Measurements from ENCODE around the gene SLC12A1. TPM values are rescaled to one million over a fixed set of nuclear protein-coding genes. Genes with fewer than 3 reads are reported as not detected.

Gene SLC12A1
- total RNA-seq, 1 experiment from 2014 or later: not detected

DNA sequence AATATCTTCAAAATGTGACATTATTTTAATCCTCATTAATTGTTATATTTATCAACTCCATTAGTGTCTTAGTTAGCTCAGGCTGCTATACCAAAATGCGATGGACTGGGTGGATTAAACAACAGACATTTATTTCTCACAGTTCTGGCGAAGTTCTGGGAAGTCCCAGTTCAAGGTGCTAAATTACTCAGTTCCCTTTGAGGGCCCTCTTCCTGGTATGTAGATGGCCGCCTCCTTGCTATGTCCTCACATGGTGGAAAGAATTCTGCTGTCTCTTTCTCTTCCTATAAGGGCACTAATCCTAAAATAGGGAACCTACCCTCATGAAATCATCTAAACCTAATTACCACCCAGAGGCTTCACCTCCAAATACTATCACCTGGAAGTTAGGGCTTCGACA, 86.4 kb downstream of the SLC12A1 start:
- Histone ChIP-seq H3K36me3 (ENCODE audit: control insufficient read depth, insufficient read depth, low read length) (no peaks in the 10 kb centered on the region), H3K27ac (ENCODE audit: low read length) (no peak overlapping the region), H3K27me3 (ENCODE audit: control insufficient read depth, insufficient read depth, low read length) (no peaks in the 10 kb centered on the region), H3K4me3 (ENCODE audit: low read depth in 2 of 2, low read length in 2 of 2) (no peak overlapping the region), H3K9me3 (ENCODE audit: control insufficient read depth, insufficient read depth, low read depth, low read length) (no peaks in the 10 kb centered on the region), H3K4me1 (ENCODE audit: control insufficient read depth, insufficient read depth, low read length) (no peaks in the 10 kb centered on the region)
- no TSS peak for BruUV-seq (replicated peaks)
- DNase-seq (ENCODE audit: low read depth, low spot score) (no peak), ATAC-seq (no peak)
- intact Hi-C loops (cut with micrococcal nuclease; ENCODE audit: unreplicated experiment): no loop called here
- ChIA-PET CTCF (no interaction called here), POLR2A (interaction anchor here (0.5 to 0.6 kb wide), 2 partner anchors 29 to 39 kb away, joined by 3 to 9 read pairs; partner anchors contain the start of gene DUT)
- in situ Hi-C loops (cut with HindIII; ENCODE audit: low pct_unique_long_range_greater_than_20kb, low sequenced_read_pairs): no loop called here
- TF ChIP-seq, protein P1, sequence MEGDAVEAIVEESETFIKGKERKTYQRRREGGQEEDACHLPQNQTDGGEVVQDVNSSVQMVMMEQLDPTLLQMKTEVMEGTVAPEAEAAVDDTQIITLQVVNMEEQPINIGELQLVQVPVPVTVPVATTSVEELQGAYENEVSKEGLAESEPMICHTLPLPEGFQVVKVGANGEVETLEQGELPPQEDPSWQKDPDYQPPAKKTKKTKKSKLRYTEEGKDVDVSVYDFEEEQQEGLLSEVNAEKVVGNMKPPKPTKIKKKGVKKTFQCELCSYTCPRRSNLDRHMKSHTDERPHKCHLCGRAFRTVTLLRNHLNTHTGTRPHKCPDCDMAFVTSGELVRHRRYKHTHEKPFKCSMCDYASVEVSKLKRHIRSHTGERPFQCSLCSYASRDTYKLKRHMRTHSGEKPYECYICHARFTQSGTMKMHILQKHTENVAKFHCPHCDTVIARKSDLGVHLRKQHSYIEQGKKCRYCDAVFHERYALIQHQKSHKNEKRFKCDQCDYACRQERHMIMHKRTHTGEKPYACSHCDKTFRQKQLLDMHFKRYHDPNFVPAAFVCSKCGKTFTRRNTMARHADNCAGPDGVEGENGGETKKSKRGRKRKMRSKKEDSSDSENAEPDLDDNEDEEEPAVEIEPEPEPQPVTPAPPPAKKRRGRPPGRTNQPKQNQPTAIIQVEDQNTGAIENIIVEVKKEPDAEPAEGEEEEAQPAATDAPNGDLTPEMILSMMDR (IDR thresholded peaks at IDR 0.05): no peak
- TF ChIP-seq SIN3A (IDR thresholded peaks at IDR 0.05; ENCODE audit: borderline replicate concordance, insufficient read depth, low read depth, low read length) (no peak), POLR2AphosphoS5 (IDR thresholded peaks at IDR 0.05; ENCODE audit: low read depth, low read length) (no peak), TCF7L2 (IDR thresholded peaks at IDR 0.05; ENCODE audit: low read depth, low read length) (no peak)
- TF ChIP-seq, protein P2, sequence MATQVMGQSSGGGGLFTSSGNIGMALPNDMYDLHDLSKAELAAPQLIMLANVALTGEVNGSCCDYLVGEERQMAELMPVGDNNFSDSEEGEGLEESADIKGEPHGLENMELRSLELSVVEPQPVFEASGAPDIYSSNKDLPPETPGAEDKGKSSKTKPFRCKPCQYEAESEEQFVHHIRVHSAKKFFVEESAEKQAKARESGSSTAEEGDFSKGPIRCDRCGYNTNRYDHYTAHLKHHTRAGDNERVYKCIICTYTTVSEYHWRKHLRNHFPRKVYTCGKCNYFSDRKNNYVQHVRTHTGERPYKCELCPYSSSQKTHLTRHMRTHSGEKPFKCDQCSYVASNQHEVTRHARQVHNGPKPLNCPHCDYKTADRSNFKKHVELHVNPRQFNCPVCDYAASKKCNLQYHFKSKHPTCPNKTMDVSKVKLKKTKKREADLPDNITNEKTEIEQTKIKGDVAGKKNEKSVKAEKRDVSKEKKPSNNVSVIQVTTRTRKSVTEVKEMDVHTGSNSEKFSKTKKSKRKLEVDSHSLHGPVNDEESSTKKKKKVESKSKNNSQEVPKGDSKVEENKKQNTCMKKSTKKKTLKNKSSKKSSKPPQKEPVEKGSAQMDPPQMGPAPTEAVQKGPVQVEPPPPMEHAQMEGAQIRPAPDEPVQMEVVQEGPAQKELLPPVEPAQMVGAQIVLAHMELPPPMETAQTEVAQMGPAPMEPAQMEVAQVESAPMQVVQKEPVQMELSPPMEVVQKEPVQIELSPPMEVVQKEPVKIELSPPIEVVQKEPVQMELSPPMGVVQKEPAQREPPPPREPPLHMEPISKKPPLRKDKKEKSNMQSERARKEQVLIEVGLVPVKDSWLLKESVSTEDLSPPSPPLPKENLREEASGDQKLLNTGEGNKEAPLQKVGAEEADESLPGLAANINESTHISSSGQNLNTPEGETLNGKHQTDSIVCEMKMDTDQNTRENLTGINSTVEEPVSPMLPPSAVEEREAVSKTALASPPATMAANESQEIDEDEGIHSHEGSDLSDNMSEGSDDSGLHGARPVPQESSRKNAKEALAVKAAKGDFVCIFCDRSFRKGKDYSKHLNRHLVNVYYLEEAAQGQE (IDR thresholded peaks at IDR 0.05; ENCODE audit: insufficient read depth in 1 of 2, low read depth in 2 of 2, low read length in 1 of 2): no peak

DNA sequence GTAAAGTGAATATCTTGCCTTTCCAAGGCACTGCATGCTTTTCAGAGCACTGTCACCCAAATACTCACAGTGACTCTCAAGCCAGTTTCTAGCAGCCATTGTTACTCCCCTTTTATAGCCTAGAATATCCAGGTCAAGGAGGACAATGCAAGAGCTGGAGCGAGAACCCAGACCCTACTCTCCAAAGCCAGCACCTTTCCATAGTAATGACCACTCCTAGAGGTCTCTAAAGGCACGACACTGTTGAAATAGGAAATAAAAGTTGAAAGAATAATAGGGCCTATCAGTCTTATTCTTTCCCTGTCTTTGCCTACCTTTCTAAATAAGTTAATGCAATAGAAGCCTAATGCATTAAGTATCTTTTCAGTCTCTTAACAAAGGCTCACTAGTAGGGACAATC, 91.6 kb downstream of the SLC12A1 start:
- TF ChIP-seq, protein P1 (IDR thresholded peaks at IDR 0.05): no peak
- TF ChIP-seq, protein P2 (IDR thresholded peaks at IDR 0.05; ENCODE audit: insufficient read depth in 1 of 2, low read depth in 2 of 2, low read length in 1 of 2): no peak
- TF ChIP-seq SIN3A (IDR thresholded peaks at IDR 0.05; ENCODE audit: borderline replicate concordance, insufficient read depth, low read depth, low read length) (no peak), TCF7L2 (IDR thresholded peaks at IDR 0.05; ENCODE audit: low read depth, low read length) (no peak), POLR2AphosphoS5 (IDR thresholded peaks at IDR 0.05; ENCODE audit: low read depth, low read length) (no peak)
- Histone ChIP-seq H3K9me3 (ENCODE audit: control insufficient read depth, insufficient read depth, low read depth, low read length) (no peaks in the 10 kb centered on the region), H3K4me1 (ENCODE audit: control insufficient read depth, insufficient read depth, low read length) (no peaks in the 10 kb centered on the region), H3K27me3 (ENCODE audit: control insufficient read depth, insufficient read depth, low read length) (no peaks in the 10 kb centered on the region), H3K4me3 (ENCODE audit: low read depth in 2 of 2, low read length in 2 of 2) (no peak overlapping the region), H3K27ac (ENCODE audit: low read length) (no peak overlapping the region), H3K36me3 (ENCODE audit: control insufficient read depth, insufficient read depth, low read length) (no peaks in the 10 kb centered on the region)
- DNase-seq (ENCODE audit: low read depth, low spot score) (no peak), ATAC-seq (no peak)
- POLR2A ChIA-PET: no interaction called here
- in situ Hi-C loops (cut with HindIII; ENCODE audit: low pct_unique_long_range_greater_than_20kb, low sequenced_read_pairs): no loop called here
- CTCF ChIA-PET: no interaction called here
- intact Hi-C loops (cut with micrococcal nuclease; ENCODE audit: unreplicated experiment): no loop called here
- BruUV-seq (replicated peaks): no TSS peak

Measured in Panc1 (cell line).